ENCODE results near the gene TAB2. TPM values are rescaled to one million over a fixed set of nuclear protein-coding genes. Genes with fewer than 3 reads are reported as not detected.

TAB2 gene
- total RNA-seq, 4 donors from 2014 or later: 48.2 to 84.6 (median 52.8) TPM

GRCh38 chr6:149303468-149303867 lies 14.0 kb upstream of the TAB2 start:
- no peak for TF ChIP-seq CTCF (IDR thresholded peaks at IDR 0.05)
- TF ChIP-seq POLR2A (IDR thresholded peaks at IDR 0.05): no peak
- Histone ChIP-seq H3K4me1 (no peaks in the 10 kb centered on the region), H3K27ac (no peak overlapping the region)

DNA sequence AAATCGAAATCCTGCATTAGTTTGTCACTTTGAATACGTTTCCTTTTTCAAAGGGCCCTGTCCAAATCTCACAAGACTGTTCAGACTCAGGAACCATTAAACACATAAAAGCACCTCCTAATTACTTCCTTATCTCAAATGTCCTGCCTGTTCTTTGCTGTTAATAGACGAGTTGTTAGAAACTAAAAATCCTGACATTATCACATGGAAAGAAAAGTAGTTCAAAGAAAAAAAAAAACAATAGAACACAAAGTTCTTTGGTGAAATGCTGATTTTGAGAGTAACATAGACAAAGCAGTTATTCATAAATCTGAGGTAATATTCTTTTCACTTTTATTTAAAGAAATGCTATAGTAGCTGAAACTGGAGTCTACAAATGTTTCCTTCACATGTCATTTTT lies 12.1 kb upstream of the TAB2 start:
- no peak overlapping the region for H3K27ac ChIP-seq
- H3K36me3 ChIP-seq: no peaks in the 10 kb centered on the region
- no peak overlapping the region for H3K4me3 ChIP-seq
- H3K27me3 ChIP-seq: no peaks in the 10 kb centered on the region
- H3K4me1 ChIP-seq: no peaks in the 10 kb centered on the region
- TF ChIP-seq CTCF (IDR thresholded peaks at IDR 0.05): no peak
- TF ChIP-seq POLR2A (IDR thresholded peaks at IDR 0.05): no peak
- no peaks in the 10 kb centered on the region for H3K9me3 ChIP-seq
- no peak for DNase-seq

More at GRCh38 chr6:149303468-149303867, 14.0 kb upstream of the TAB2 start:
- H3K4me3 ChIP-seq: no peak overlapping the region
- no peaks in the 10 kb centered on the region for H3K9me3 ChIP-seq
- H3K36me3 ChIP-seq: no peaks in the 10 kb centered on the region
- no peak for DNase-seq
- no peaks in the 10 kb centered on the region for H3K27me3 ChIP-seq

DNA sequence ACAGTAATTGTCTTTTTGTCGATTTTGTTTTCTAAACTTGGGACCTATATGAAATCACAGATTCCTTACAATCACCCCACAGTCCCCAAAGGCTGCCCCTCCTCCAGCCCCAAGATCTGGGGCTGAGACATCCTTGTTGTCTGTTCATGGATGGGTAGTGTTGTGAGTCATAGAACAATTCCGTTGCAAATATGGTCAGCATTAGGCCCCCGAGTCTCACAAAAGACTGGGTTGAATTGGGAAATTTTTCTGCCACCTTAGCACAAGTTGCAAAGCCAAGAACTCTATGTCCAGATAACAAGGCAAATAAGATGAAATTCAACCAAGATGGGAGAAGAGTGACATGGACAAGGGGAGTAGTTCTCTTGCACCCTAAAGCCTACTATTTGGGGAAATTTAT lies 10.5 kb upstream of the TAB2 start:
- DNase-seq: no peak
- H3K4me1 ChIP-seq: no peaks in the 10 kb centered on the region
- no peaks in the 10 kb centered on the region for H3K27me3 ChIP-seq
- TF ChIP-seq CTCF (IDR thresholded peaks at IDR 0.05) (no peak), POLR2A (IDR thresholded peaks at IDR 0.05) (no peak)
- no peak overlapping the region for H3K27ac ChIP-seq
- H3K9me3 ChIP-seq: no peaks in the 10 kb centered on the region
- H3K4me3 ChIP-seq: no peak overlapping the region
- no peaks in the 10 kb centered on the region for H3K36me3 ChIP-seq

GRCh38 chr6:149311293-149311692 lies 6.2 kb upstream of the TAB2 start:
- DNase-seq: no peak
- TF ChIP-seq CTCF (IDR thresholded peaks at IDR 0.05) (no peak), POLR2A (IDR thresholded peaks at IDR 0.05) (no peak)
- Histone ChIP-seq H3K27ac (no peak overlapping the region), H3K27me3 (no peaks in the 10 kb centered on the region), H3K4me1 (peaks cover 0 to 2% (median under 1%) of the 10 kb centered on the region in 4 donors), H3K36me3 (no peaks in the 10 kb centered on the region), H3K4me3 (no peak overlapping the region), H3K9me3 (no peaks in the 10 kb centered on the region)

GRCh38 chr6:149311766-149312165 lies 5.7 kb upstream of the TAB2 start:
- H3K36me3 ChIP-seq: no peaks in the 10 kb centered on the region
- H3K9me3 ChIP-seq: no peaks in the 10 kb centered on the region
- no peak for TF ChIP-seq CTCF (IDR thresholded peaks at IDR 0.05)
- no peak for TF ChIP-seq POLR2A (IDR thresholded peaks at IDR 0.05)
- H3K4me1 ChIP-seq: peaks cover 0 to 4% (median 2%) of the 10 kb centered on the region in 4 donors
- H3K27ac ChIP-seq: no peak overlapping the region
- H3K27me3 ChIP-seq: no peaks in the 10 kb centered on the region
- H3K4me3 ChIP-seq: no peak overlapping the region
- no peak for DNase-seq

DNA sequence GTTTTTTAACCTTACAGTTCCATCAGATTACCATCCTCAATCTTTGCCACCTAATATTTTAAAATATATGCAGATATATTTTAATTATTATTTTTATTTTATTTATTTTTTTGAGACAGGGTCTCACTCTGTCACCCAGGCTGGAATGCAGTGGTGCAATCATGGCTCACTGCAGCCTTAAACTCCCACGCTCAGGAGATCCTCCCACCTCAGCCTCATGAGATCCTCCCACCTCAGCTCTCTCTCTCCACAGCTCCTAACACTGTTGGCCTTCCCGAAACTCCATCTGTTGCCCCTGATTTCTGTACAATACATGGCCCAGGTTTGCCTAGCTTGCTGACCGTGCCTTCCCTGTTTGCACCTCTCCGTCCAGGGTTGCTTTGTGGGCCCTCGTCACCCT lies 4.4 kb upstream of the TAB2 start:
- no peak for DNase-seq

More for the DNA sequence above, 4.4 kb upstream of the TAB2 start:
- H3K36me3 ChIP-seq: no peaks in the 10 kb centered on the region
- no peaks in the 10 kb centered on the region for H3K9me3 ChIP-seq
- H3K4me1 ChIP-seq: peaks cover 0 to 4% (median 2%) of the 10 kb centered on the region in 4 donors
- no peak for TF ChIP-seq POLR2A (IDR thresholded peaks at IDR 0.05)
- H3K27ac ChIP-seq: no peak overlapping the region
- H3K4me3 ChIP-seq: no peak overlapping the region
- H3K27me3 ChIP-seq: no peaks in the 10 kb centered on the region
